Activated CD4-positive, alpha-beta memory T cell treated with anti-CD3 and anti-CD28 coated beads, Interleukin-2, amount 10 ng/mL, durations not matched to agents 7 days and 5 days (primary cell): ENCODE results near the gene CCN6. TPM values are rescaled to one million over a fixed set of nuclear protein-coding genes. Genes with fewer than 3 reads are reported as not detected.
"Not testable (repeated sequence)": the region's sequence is repeated elsewhere in the genome, so short reads cannot be mapped to it uniquely, and the experiment has no call there.

Source experiments
- CTCF ChIA-PET: fragments of 350-600 bp; sonication (Branson Sonifier 250); formaldehyde crosslinking; loops from one replicate; lab custom pipeline; 2021; ENCODE audit warnings: antibody characterized with exemption, inconsistent platforms; lab: Charles Lee
- POLR2A ChIA-PET: fragments of 350-600 bp; sonication (Branson Sonifier 250); formaldehyde crosslinking; loops from one replicate; lab custom pipeline; 2021; ENCODE audit warnings: antibody characterized with exemption; lab: Charles Lee
- DNase-seq: peaks from one replicate; pipeline ENCODE4 v3.0.0-alpha.2; 2020
- H3K27ac Mint-ChIP-seq: one replicate; pipeline ENCODE4 v1.8.0; 2021; ENCODE audit warnings: mild to moderate bottlenecking, mixed read lengths
- H3K27me3 Mint-ChIP-seq: one replicate; pipeline ENCODE4 v1.8.0; 2021; ENCODE audit warnings: mixed read lengths
- H3K36me3 Mint-ChIP-seq: one replicate; pipeline ENCODE4 v1.8.0; 2021; ENCODE audit warnings: low read depth, mixed read lengths
- H3K4me1 Mint-ChIP-seq: one replicate; pipeline ENCODE4 v1.8.0; 2021; ENCODE audit warnings: mixed read lengths
- H3K4me3 Mint-ChIP-seq: one replicate; pipeline ENCODE4 v1.8.0; 2021; ENCODE audit warnings: mild to moderate bottlenecking, mixed read lengths
- H3K9me3 Mint-ChIP-seq: one replicate; pipeline ENCODE4 v1.8.0; 2021; ENCODE audit warnings: mixed read lengths
- total RNA-seq, 2 experiments: library from RNA; stranded (reverse); gene quantifications; one replicate each; pipeline ENCODE4 v1.2.3, GENCODE V29; 2021

Gene CCN6
- total RNA-seq, 2 experiments from 2014 or later, result not detected

- H3K27me3 Mint-ChIP-seq, result peaks cover 22% of the 10 kb centered on the region
- H3K27ac Mint-ChIP-seq, result no peak overlapping the region
- no peak for DNase-seq
- CTCF ChIA-PET, result no interaction called here
- peaks cover 4% of the 10 kb centered on the region for H3K9me3 Mint-ChIP-seq
- POLR2A ChIA-PET, result no interaction called here
- H3K36me3 Mint-ChIP-seq, result no peaks in the 10 kb centered on the region
- no peak overlapping the region for H3K4me3 Mint-ChIP-seq
- H3K4me1 Mint-ChIP-seq, result no peaks in the 10 kb centered on the region
Measured at GRCh38 chr6:112100561-112100960, 46.7 kb downstream of the CCN6 start.

GRCh38 chr6:112106026-112106425 lies 52.1 kb downstream of the CCN6 start:
- POLR2A ChIA-PET, H3K27ac Mint-ChIP-seq, DNase-seq, H3K4me1 Mint-ChIP-seq, H3K4me3 Mint-ChIP-seq, CTCF ChIA-PET, H3K36me3 Mint-ChIP-seq, H3K9me3 Mint-ChIP-seq: not testable (repeated sequence)
- peaks cover 35% of the 10 kb centered on the region for H3K27me3 Mint-ChIP-seq

GRCh38 chr6:112106562-112106961 lies 52.7 kb downstream of the CCN6 start:
- H3K4me3 Mint-ChIP-seq, result no peak overlapping the region
- H3K36me3 Mint-ChIP-seq, result no peaks in the 10 kb centered on the region
- H3K27ac Mint-ChIP-seq, result no peak overlapping the region
- no peaks in the 10 kb centered on the region for H3K4me1 Mint-ChIP-seq
- peaks cover 35% of the 10 kb centered on the region for H3K27me3 Mint-ChIP-seq
- ChIA-PET CTCF (no interaction called here), POLR2A (no interaction called here)
- H3K9me3 Mint-ChIP-seq, result peaks cover 7% of the 10 kb centered on the region
- DNase-seq, result no peak

- H3K9me3 Mint-ChIP-seq, result peaks cover 7% of the 10 kb centered on the region
Measured at GRCh38 chr6:112109262-112109661, 55.4 kb downstream of the CCN6 start.

GRCh38 chr6:112113431-112113830 lies 59.5 kb downstream of the CCN6 start:
- POLR2A ChIA-PET, result no interaction called here
- CTCF ChIA-PET, result no interaction called here
- H3K4me1 Mint-ChIP-seq, result peaks cover 22% of the 10 kb centered on the region
- H3K27me3 Mint-ChIP-seq, result peaks cover 25% of the 10 kb centered on the region
- H3K4me3 Mint-ChIP-seq, result no peak overlapping the region
- no peaks in the 10 kb centered on the region for H3K36me3 Mint-ChIP-seq
- no peak overlapping the region for H3K27ac Mint-ChIP-seq
- H3K9me3 Mint-ChIP-seq, result no peaks in the 10 kb centered on the region
- no peak for DNase-seq

More at GRCh38 chr6:112109262-112109661, 55.4 kb downstream of the CCN6 start:
- ChIA-PET CTCF (no interaction called here), POLR2A (no interaction called here)
- no peak for DNase-seq
- Mint-ChIP-seq H3K4me1 (no peaks in the 10 kb centered on the region), H3K27me3 (peaks cover 35% of the 10 kb centered on the region), H3K27ac (no peak overlapping the region), H3K36me3 (no peaks in the 10 kb centered on the region), H3K4me3 (no peak overlapping the region)

- POLR2A ChIA-PET, result no interaction called here
Measured at GRCh38 chr6:112113918-112114317, 60.0 kb downstream of the CCN6 start.

GRCh38 chr6:112114577-112115223 lies 60.8 kb downstream of the CCN6 start:
- DNase-seq, result no peak
- CTCF ChIA-PET, result no interaction called here
- Mint-ChIP-seq H3K4me1 (peaks cover 26% of the 10 kb centered on the region), H3K36me3 (no peaks in the 10 kb centered on the region), H3K9me3 (no peaks in the 10 kb centered on the region), H3K4me3 (no peak overlapping the region), H3K27ac (no peak overlapping the region), H3K27me3 (peaks cover 24% of the 10 kb centered on the region)
- POLR2A ChIA-PET, result no interaction called here

More at GRCh38 chr6:112113918-112114317, 60.0 kb downstream of the CCN6 start:
- no peaks in the 10 kb centered on the region for H3K9me3 Mint-ChIP-seq
- no peak overlapping the region for H3K4me3 Mint-ChIP-seq
- H3K27me3 Mint-ChIP-seq, result peaks cover 24% of the 10 kb centered on the region
- H3K4me1 Mint-ChIP-seq, result peaks cover 26% of the 10 kb centered on the region
- no peaks in the 10 kb centered on the region for H3K36me3 Mint-ChIP-seq
- CTCF ChIA-PET, result no interaction called here
- no peak overlapping the region for H3K27ac Mint-ChIP-seq
- DNase-seq, result no peak

GRCh38 chr6:112116221-112116620 lies 62.3 kb downstream of the CCN6 start:
- ChIA-PET POLR2A (interaction anchor here (1.0 kb wide), 1 partner anchor 29 kb away, joined by 5 read pairs; the partner anchor contains the start of genes FAM229B and TUBE1), CTCF (no interaction called here)
- Mint-ChIP-seq H3K4me1 (peaks cover 26% of the 10 kb centered on the region), H3K27me3 (peaks cover 24% of the 10 kb centered on the region), H3K4me3 (no peak overlapping the region), H3K27ac (no peak overlapping the region), H3K9me3 (no peaks in the 10 kb centered on the region), H3K36me3 (no peaks in the 10 kb centered on the region)
- no peak for DNase-seq

- POLR2A ChIA-PET, result no interaction called here
- Mint-ChIP-seq H3K36me3 (no peaks in the 10 kb centered on the region), H3K9me3 (no peaks in the 10 kb centered on the region), H3K27ac (peak overlapping the region; percentile 42), H3K27me3 (peaks cover 18% of the 10 kb centered on the region), H3K4me3 (peak overlapping the region; percentile 33), H3K4me1 (peaks cover 26% of the 10 kb centered on the region)
- CTCF ChIA-PET, result interaction anchor here (0.7 kb wide), 1 partner anchor 10 kb away, joined by 3 read pairs; no protein-coding TSS in a partner anchor
- peak; percentile 21 for DNase-seq
Measured at GRCh38 chr6:112117554-112117953, 63.6 kb downstream of the CCN6 start.

- POLR2A ChIA-PET, result no interaction called here
- no peak overlapping the region for H3K4me3 Mint-ChIP-seq
- CTCF ChIA-PET, result interaction anchor here (0.7 kb wide), 1 partner anchor 10 kb away, joined by 3 read pairs; no protein-coding TSS in a partner anchor
Measured at GRCh38 chr6:112118034-112118433, 64.1 kb downstream of the CCN6 start.

More at GRCh38 chr6:112118034-112118433, 64.1 kb downstream of the CCN6 start:
- Mint-ChIP-seq H3K9me3 (no peaks in the 10 kb centered on the region), H3K4me1 (peaks cover 26% of the 10 kb centered on the region), H3K27ac (no peak overlapping the region), H3K36me3 (no peaks in the 10 kb centered on the region), H3K27me3 (peaks cover 19% of the 10 kb centered on the region)
- DNase-seq, result no peak

Other genes with a start within 250 kb of the CCN6 start
- 100 to 1,000 TPM; 201 to 208 TPM for gene FYN, start 180.7 kb upstream of the CCN6 start, total RNA-seq
- gene TUBE1, start 33.4 kb downstream of the CCN6 start, total RNA-seq, result 10 to 100 TPM; 23.8 to 28.5 TPM
- 1 to 10 TPM; 2.7 to 3.4 TPM for gene FAM229B, start 33.5 kb downstream of the CCN6 start, total RNA-seq
- gene LAMA4, start 200.5 kb downstream of the CCN6 start, total RNA-seq, result not detected